ENCODE results near the gene CSNK2B.

Gene CSNK2B

GRCh38 chr6:31639449-31639861, 26.4 kb upstream of the CSNK2B start:
- no peak for TF ChIP-seq CTCF (conservative IDR thresholded peaks at IDR 0.05)
- no peak overlapping the region for H3K27ac ChIP-seq

- H3K27ac ChIP-seq: no peak overlapping the region
- TF ChIP-seq CTCF (conservative IDR thresholded peaks at IDR 0.05): no peak
Measured at GRCh38 chr6:31640612-31641011, 25.3 kb upstream of the CSNK2B start.

GRCh38 chr6:31641370-31641769, 24.5 kb upstream of the CSNK2B start:
- TF ChIP-seq CTCF (conservative IDR thresholded peaks at IDR 0.05): no peak
- no peak overlapping the region for H3K27ac ChIP-seq

- H3K27ac ChIP-seq: no peak overlapping the region
Measured at GRCh38 chr6:31642798-31643570, 22.9 kb upstream of the CSNK2B start.

GRCh38 chr6:31643818-31644454, 21.9 kb upstream of the CSNK2B start:
- TF ChIP-seq CTCF (conservative IDR thresholded peaks at IDR 0.05): no peak

More at GRCh38 chr6:31642798-31643570, 22.9 kb upstream of the CSNK2B start:
- TF ChIP-seq CTCF (conservative IDR thresholded peaks at IDR 0.05): no peak

GRCh38 chr6:31645325-31645724, 20.6 kb upstream of the CSNK2B start:
- TF ChIP-seq CTCF (conservative IDR thresholded peaks at IDR 0.05): no peak
- H3K27ac ChIP-seq: no peak overlapping the region

More at GRCh38 chr6:31643818-31644454, 21.9 kb upstream of the CSNK2B start:
- H3K27ac ChIP-seq: no peak overlapping the region

- no peak for TF ChIP-seq CTCF (conservative IDR thresholded peaks at IDR 0.05)
- H3K27ac ChIP-seq: peak overlapping the region; percentile 97
Measured at GRCh38 chr6:31651602-31652191, 14.2 kb upstream of the CSNK2B start.

Measured in VCaP (cell line).